ENCODE results near the gene AKR1C3. TPM values are rescaled to one million over a fixed set of nuclear protein-coding genes. Genes with fewer than 3 reads are reported as not detected.
"Not testable (repeated sequence)": the region's sequence is repeated elsewhere in the genome, so short reads cannot be mapped to it uniquely, and the experiment has no call there.

Gene AKR1C3
- total RNA-seq, 2 experiments from 2014 or later: not detected

GRCh38 chr10:5107860-5108526 is 13.8 kb downstream of the AKR1C3 start:
- Histone ChIP-seq H3K27ac (ENCODE audit: low read depth, low read length, poor library complexity, severe bottlenecking) (no peak overlapping the region), H3K9me3 (ENCODE audit: low read length) (no peaks in the 10 kb centered on the region), H3K9me2 (ENCODE audit: insufficient read depth, low read length) (no peaks in the 10 kb centered on the region), H3K4me3 (ENCODE audit: low read depth, low read length, poor library complexity, severe bottlenecking) (no peak overlapping the region), H3K4me2 (ENCODE audit: low read length) (no peak overlapping the region), H4K20me1 (ENCODE audit: insufficient read depth, low read length) (no peaks in the 10 kb centered on the region), H3K4me1 (ENCODE audit: insufficient read depth, low read length, poor library complexity, severe bottlenecking) (no peaks in the 10 kb centered on the region), H3K79me2 (ENCODE audit: insufficient read depth, low read depth, low read length) (no peaks in the 10 kb centered on the region), H2AFZ (ENCODE audit: low read length) (no peak overlapping the region), H3K36me3 (ENCODE audit: insufficient read depth, low read length) (no peaks in the 10 kb centered on the region)
- no peak for DNase-seq (ENCODE audit: low spot score)
- CTCF ChIA-PET (ENCODE audit: unreplicated experiment): no interaction called here
- BruUV-seq (replicated peaks): no TSS peak
- POLR2A ChIA-PET: no interaction called here
- intact Hi-C loops (cut with micrococcal nuclease; ENCODE audit: unreplicated experiment): no loop called here
- TF ChIP-seq EZH2phosphoT487 (IDR thresholded peaks at IDR 0.05; ENCODE audit: borderline replicate concordance, low read depth, low read length) (no peak), CTCF (conservative IDR thresholded peaks at IDR 0.05; ENCODE audit: low read length) (no peak)

GRCh38 chr10:5108658-5109416 is 14.6 kb downstream of the AKR1C3 start:
- CTCF ChIA-PET (ENCODE audit: unreplicated experiment): no interaction called here
- POLR2A ChIA-PET: no interaction called here
- H3K9me3 ChIP-seq (ENCODE audit: low read length): no peaks in the 10 kb centered on the region
- no peak overlapping the region for H3K4me3 ChIP-seq (ENCODE audit: low read depth, low read length, poor library complexity, severe bottlenecking)
- H3K4me2 ChIP-seq (ENCODE audit: low read length): no peak overlapping the region
- no peaks in the 10 kb centered on the region for H4K20me1 ChIP-seq (ENCODE audit: insufficient read depth, low read length)
- no peaks in the 10 kb centered on the region for H3K79me2 ChIP-seq (ENCODE audit: insufficient read depth, low read depth, low read length)
- H2AFZ ChIP-seq (ENCODE audit: low read length): no peak overlapping the region
- TF ChIP-seq EZH2phosphoT487 (IDR thresholded peaks at IDR 0.05; ENCODE audit: borderline replicate concordance, low read depth, low read length): no peak
- no peak for TF ChIP-seq CTCF (conservative IDR thresholded peaks at IDR 0.05; ENCODE audit: low read length)
- no peak overlapping the region for H3K27ac ChIP-seq (ENCODE audit: low read depth, low read length, poor library complexity, severe bottlenecking)
- H3K4me1 ChIP-seq (ENCODE audit: insufficient read depth, low read length, poor library complexity, severe bottlenecking): no peaks in the 10 kb centered on the region
- H3K36me3 ChIP-seq (ENCODE audit: insufficient read depth, low read length): no peaks in the 10 kb centered on the region
- no peak for DNase-seq (ENCODE audit: low spot score)
- intact Hi-C loops (cut with micrococcal nuclease; ENCODE audit: unreplicated experiment): no loop called here
- no TSS peak for BruUV-seq (replicated peaks)
- H3K9me2 ChIP-seq (ENCODE audit: insufficient read depth, low read length): no peaks in the 10 kb centered on the region

GRCh38 chr10:5109861-5110260 is 15.6 kb downstream of the AKR1C3 start:
- H3K4me2 ChIP-seq (ENCODE audit: low read length); H3K79me2 ChIP-seq (ENCODE audit: insufficient read depth, low read depth, low read length); H3K36me3 ChIP-seq (ENCODE audit: insufficient read depth, low read length); H3K4me1 ChIP-seq (ENCODE audit: insufficient read depth, low read length, poor library complexity, severe bottlenecking); H2AFZ ChIP-seq (ENCODE audit: low read length); intact Hi-C loops (cut with micrococcal nuclease; ENCODE audit: unreplicated experiment); H3K9me2 ChIP-seq (ENCODE audit: insufficient read depth, low read length); POLR2A ChIA-PET; CTCF ChIA-PET (ENCODE audit: unreplicated experiment); H3K4me3 ChIP-seq (ENCODE audit: low read depth, low read length, poor library complexity, severe bottlenecking); DNase-seq (ENCODE audit: low spot score); H3K9me3 ChIP-seq (ENCODE audit: low read length); H3K27ac ChIP-seq (ENCODE audit: low read depth, low read length, poor library complexity, severe bottlenecking); H4K20me1 ChIP-seq (ENCODE audit: insufficient read depth, low read length); BruUV-seq (replicated peaks): not testable (repeated sequence)
